ENCODE data around the gene ZNF792.
"Not testable (repeated sequence)": the region's sequence is repeated elsewhere in the genome, so short reads cannot be mapped to it uniquely, and the experiment has no call there.

Gene ZNF792

GRCh38 chr19:34979819-34980640 is 16.0 kb upstream of the ZNF792 start:
- no peak for TF ChIP-seq CTCF (IDR thresholded peaks at IDR 0.05; ENCODE audit: low read length, missing control alignments)
- no peak overlapping the region for H3K4me3 ChIP-seq (replicated peaks; ENCODE audit: low read depth, low read length)
- no peak for DNase-seq (ENCODE audit: low read depth)

GRCh38 chr19:34976611-34977010 is 12.6 kb upstream of the ZNF792 start:
- no peak for DNase-seq (ENCODE audit: low read depth)

GRCh38 chr19:34975056-34975455 is 11.0 kb upstream of the ZNF792 start:
- DNase-seq (ENCODE audit: low read depth) = no peak
- H3K4me3 ChIP-seq (replicated peaks; ENCODE audit: low read depth, low read length) = no peak overlapping the region
- TF ChIP-seq CTCF (IDR thresholded peaks at IDR 0.05; ENCODE audit: low read length, missing control alignments) = no peak

More at GRCh38 chr19:34976611-34977010, 12.6 kb upstream of the ZNF792 start:
- no peak for TF ChIP-seq CTCF (IDR thresholded peaks at IDR 0.05; ENCODE audit: low read length, missing control alignments)
- no peak overlapping the region for H3K4me3 ChIP-seq (replicated peaks; ENCODE audit: low read depth, low read length)

GRCh38 chr19:34974646-34975045 is 10.6 kb upstream of the ZNF792 start:
- DNase-seq (ENCODE audit: low read depth) = peak; percentile 85
- no peak for TF ChIP-seq CTCF (IDR thresholded peaks at IDR 0.05; ENCODE audit: low read length, missing control alignments)
- no peak overlapping the region for H3K4me3 ChIP-seq (replicated peaks; ENCODE audit: low read depth, low read length)

- DNase-seq (ENCODE audit: low read depth) = no peak
- no peak overlapping the region for H3K4me3 ChIP-seq (replicated peaks; ENCODE audit: low read depth, low read length)
- TF ChIP-seq CTCF (IDR thresholded peaks at IDR 0.05; ENCODE audit: low read length, missing control alignments) = no peak
Observed at GRCh38 chr19:34972163-34972705, 8.2 kb upstream of the ZNF792 start.

- DNase-seq (ENCODE audit: low read depth); H3K4me3 ChIP-seq (replicated peaks; ENCODE audit: low read depth, low read length): not testable (repeated sequence)
Observed at GRCh38 chr19:34970185-34970780, 6.3 kb upstream of the ZNF792 start.

GRCh38 chr19:34969721-34970120 is 5.7 kb upstream of the ZNF792 start:
- no peak for TF ChIP-seq CTCF (IDR thresholded peaks at IDR 0.05; ENCODE audit: low read length, missing control alignments)
- no peak for DNase-seq (ENCODE audit: low read depth)
- no peak overlapping the region for H3K4me3 ChIP-seq (replicated peaks; ENCODE audit: low read depth, low read length)
